Measurements from ENCODE around the gene MLC1.

The MLC1 gene

GRCh38 chr22:50078246-50078645 lies 7.0 kb downstream of the MLC1 start:
- DNase-seq (ENCODE audit: low spot score) = no peak
- Histone ChIP-seq H4K91ac (ENCODE audit: low read depth, low read length, poor library complexity) (no peak overlapping the region), H4K8ac (ENCODE audit: low read depth, low read length) (no peak overlapping the region), H3K4ac (ENCODE audit: low read length) (no peak overlapping the region), H3K4me3 (ENCODE audit: low read length in 2 of 2) (no peak overlapping the region), H3K9ac (ENCODE audit: low read depth, low read length, poor library complexity) (no peak overlapping the region), H3K36me3 (replicated peaks in 1 of 2; ENCODE audit: control insufficient read depth in 2 of 2, insufficient read depth in 2 of 2, low read length in 2 of 2) (no peaks in the 10 kb centered on the region), H3K4me2 (ENCODE audit: insufficient read depth, low read length, poor library complexity, severe bottlenecking) (no peak overlapping the region), H2AFZ (ENCODE audit: low read length) (no peak overlapping the region), H3K9me3 (replicated peaks in 1 of 2; ENCODE audit: control insufficient read depth in 2 of 2, insufficient read depth in 1 of 2, low read depth in 1 of 2, low read length in 2 of 2) (no peaks in the 10 kb centered on the region), H3K23ac (ENCODE audit: low read depth, low read length, poor library complexity) (no peak overlapping the region), H3K27ac (replicated peaks; ENCODE audit: low read length) (no peak overlapping the region), H3K4me1 (ENCODE audit: control insufficient read depth in 2 of 2, insufficient read depth in 1 of 2, low read depth in 1 of 2, low read length in 2 of 2) (peaks cover 6 to 17% of the 10 kb centered on the region in 2 donors), H3K14ac (ENCODE audit: low read length) (no peak overlapping the region), H3K79me1 (ENCODE audit: low read depth, low read length) (no peaks in the 10 kb centered on the region), H2AK5ac (ENCODE audit: low read depth, low read length) (no peak overlapping the region), H2BK5ac (ENCODE audit: low read length) (no peak overlapping the region), H3K18ac (ENCODE audit: low read length) (no peak overlapping the region), H3K27me3 (ENCODE audit: control insufficient read depth in 3 of 3, insufficient read depth in 3 of 3, low read depth in 1 of 3, low read length in 3 of 3) (no peaks in the 10 kb centered on the region), H2BK15ac (ENCODE audit: low read length) (no peak overlapping the region), H2BK12ac (ENCODE audit: low read length) (no peak overlapping the region), H2BK120ac (ENCODE audit: low read depth, low read length) (no peak overlapping the region)
- WGBS, 2 donors (ENCODE audit: extremely low coverage in 2 of 2, insufficient read length in 2 of 2, insufficient replicate concordance in 1 of 2) = no CpG with 5 or more reads among the region's 13 CpGs

- Histone ChIP-seq H2BK15ac (ENCODE audit: low read length) (no peak overlapping the region), H3K27me3 (ENCODE audit: control insufficient read depth in 3 of 3, insufficient read depth in 3 of 3, low read depth in 1 of 3, low read length in 3 of 3) (no peaks in the 10 kb centered on the region)
- no CpG with 5 or more reads among the region's 43 CpGs for WGBS, 2 donors (ENCODE audit: extremely low coverage in 2 of 2, insufficient read length in 2 of 2, insufficient replicate concordance in 1 of 2)
These were observed 8.3 kb downstream of the MLC1 start for GRCh38 chr22:50076646-50077535.

DNA sequence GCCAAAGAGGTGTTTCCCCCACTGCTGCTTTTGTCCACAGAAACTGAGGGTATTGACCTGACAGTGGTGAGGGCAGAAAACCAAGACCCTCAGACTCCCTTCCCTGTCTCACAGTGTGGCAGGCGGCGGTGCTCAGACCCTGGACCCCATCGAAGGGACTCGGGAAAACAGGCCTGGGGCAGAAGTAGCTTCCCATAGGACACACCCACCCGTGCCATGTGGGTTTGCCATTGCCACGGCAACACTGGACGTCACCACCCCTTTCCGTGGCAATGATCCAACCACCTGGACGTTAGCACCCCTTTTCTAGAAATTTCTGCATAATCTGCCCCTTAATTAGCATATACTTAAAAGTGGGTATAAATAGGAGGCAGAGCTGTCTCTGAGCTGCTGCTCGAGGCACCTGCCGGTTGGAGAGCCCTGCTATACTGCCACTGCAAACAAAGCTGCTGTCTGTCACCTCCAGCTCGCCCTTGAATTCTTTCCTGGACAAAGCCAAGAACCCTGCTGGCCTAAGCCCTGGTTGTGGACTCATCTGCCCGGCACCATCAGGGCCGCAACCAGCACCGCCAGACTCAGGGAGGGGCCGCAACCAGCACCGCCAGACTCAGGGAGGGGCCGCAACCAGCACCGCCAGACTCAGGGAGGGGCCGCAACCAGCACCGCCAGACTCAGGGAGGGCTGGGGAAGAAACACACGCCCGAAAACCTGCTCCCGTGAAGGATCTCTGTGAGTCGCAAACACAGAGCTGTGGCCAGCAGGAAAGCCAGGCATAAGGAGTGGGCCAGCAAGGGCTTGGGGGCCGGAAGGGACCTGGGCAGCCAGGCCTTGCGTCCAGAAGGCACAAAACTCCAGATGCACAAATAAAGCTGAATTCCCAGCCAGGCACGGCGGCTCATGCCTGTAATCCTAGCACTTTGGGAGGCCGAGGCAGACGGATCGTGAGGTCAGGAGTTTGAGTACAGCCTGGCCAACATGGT lies 10.4 kb downstream of the MLC1 start:
- Histone ChIP-seq H2BK120ac (ENCODE audit: low read depth, low read length) (no peak overlapping the region), H3K4me1 (ENCODE audit: control insufficient read depth in 2 of 2, insufficient read depth in 1 of 2, low read depth in 1 of 2, low read length in 2 of 2) (peaks cover 10 to 17% of the 10 kb centered on the region in 2 donors), H2AK5ac (ENCODE audit: low read depth, low read length) (peak overlapping the region; percentile 91), H2BK12ac (ENCODE audit: low read length) (no peak overlapping the region), H3K4me2 (ENCODE audit: insufficient read depth, low read length, poor library complexity, severe bottlenecking) (peak overlapping the region; percentile 11), H3K4ac (ENCODE audit: low read length) (no peak overlapping the region), H3K23ac (ENCODE audit: low read depth, low read length, poor library complexity) (peak overlapping the region; percentile 80), H3K9me3 (replicated peaks in 1 of 2; ENCODE audit: control insufficient read depth in 2 of 2, insufficient read depth in 1 of 2, low read depth in 1 of 2, low read length in 2 of 2) (no peaks in the 10 kb centered on the region), H2BK5ac (ENCODE audit: low read length) (no peak overlapping the region), H3K9ac (ENCODE audit: low read depth, low read length, poor library complexity) (no peak overlapping the region), H3K14ac (ENCODE audit: low read length) (no peak overlapping the region), H2AFZ (ENCODE audit: low read length) (no peak overlapping the region), H3K18ac (ENCODE audit: low read length) (peak overlapping the region; percentile 71), H3K4me3 (ENCODE audit: low read length in 2 of 2) (no peak overlapping the region), H3K27ac (replicated peaks; ENCODE audit: low read length) (no peak overlapping the region), H3K79me1 (ENCODE audit: low read depth, low read length) (no peaks in the 10 kb centered on the region), H4K91ac (ENCODE audit: low read depth, low read length, poor library complexity) (no peak overlapping the region), H2BK15ac (ENCODE audit: low read length) (no peak overlapping the region), H4K8ac (ENCODE audit: low read depth, low read length) (no peak overlapping the region), H3K36me3 (replicated peaks in 1 of 2; ENCODE audit: control insufficient read depth in 2 of 2, insufficient read depth in 2 of 2, low read length in 2 of 2) (no peaks in the 10 kb centered on the region), H3K27me3 (ENCODE audit: control insufficient read depth in 3 of 3, insufficient read depth in 3 of 3, low read depth in 1 of 3, low read length in 3 of 3) (no peaks in the 10 kb centered on the region)
- no CpG with 5 or more reads among the region's 32 CpGs for WGBS, 2 donors (ENCODE audit: extremely low coverage in 2 of 2, insufficient read length in 2 of 2, insufficient replicate concordance in 1 of 2)
- no peak for DNase-seq (ENCODE audit: low spot score)

More at GRCh38 chr22:50076646-50077535, 8.3 kb downstream of the MLC1 start:
- Histone ChIP-seq H3K4ac (ENCODE audit: low read length) (peak overlapping the region; percentile 56), H3K9ac (ENCODE audit: low read depth, low read length, poor library complexity) (peak overlapping the region; percentile 50), H2AFZ (ENCODE audit: low read length) (no peak overlapping the region), H3K4me1 (ENCODE audit: control insufficient read depth in 2 of 2, insufficient read depth in 1 of 2, low read depth in 1 of 2, low read length in 2 of 2) (peaks cover 6 to 17% of the 10 kb centered on the region in 2 donors), H3K27ac (replicated peaks; ENCODE audit: low read length) (no peak overlapping the region), H3K18ac (ENCODE audit: low read length) (peak overlapping the region; percentile 71), H3K4me3 (ENCODE audit: low read length in 2 of 2) (no peak overlapping the region), H2BK5ac (ENCODE audit: low read length) (no peak overlapping the region), H3K14ac (ENCODE audit: low read length) (no peak overlapping the region), H2BK120ac (ENCODE audit: low read depth, low read length) (no peak overlapping the region), H3K4me2 (ENCODE audit: insufficient read depth, low read length, poor library complexity, severe bottlenecking) (no peak overlapping the region), H3K36me3 (replicated peaks in 1 of 2; ENCODE audit: control insufficient read depth in 2 of 2, insufficient read depth in 2 of 2, low read length in 2 of 2) (no peaks in the 10 kb centered on the region), H2BK12ac (ENCODE audit: low read length) (no peak overlapping the region), H4K8ac (ENCODE audit: low read depth, low read length) (no peak overlapping the region), H4K91ac (ENCODE audit: low read depth, low read length, poor library complexity) (no peak overlapping the region), H3K79me1 (ENCODE audit: low read depth, low read length) (no peaks in the 10 kb centered on the region), H3K9me3 (replicated peaks in 1 of 2; ENCODE audit: control insufficient read depth in 2 of 2, insufficient read depth in 1 of 2, low read depth in 1 of 2, low read length in 2 of 2) (no peaks in the 10 kb centered on the region), H2AK5ac (ENCODE audit: low read depth, low read length) (peak overlapping the region; percentile 74), H3K23ac (ENCODE audit: low read depth, low read length, poor library complexity) (peak overlapping the region; percentile 51)
- no peak for DNase-seq (ENCODE audit: low spot score)
